GM23248 (cell line): ENCODE data around the gene MMP27.

Experiments
- EZH2 ChIP-seq: fragments of 200-600 bp; sonication (generic); IDR thresholded peaks from 2 replicates; pipeline ENCODE4 v1.6.1; 2018; ENCODE audit warnings: antibody characterized with exemption, mild to moderate bottlenecking; ENCODE audit not compliant: insufficient read depth, poor library complexity, severe bottlenecking
- EZH2phosphoT487 ChIP-seq: fragments of 200-600 bp; sonication (generic); IDR thresholded peaks from 2 replicates; pipeline ENCODE4 v1.6.1; 2018; ENCODE audit warnings: antibody characterized with exemption, moderate library complexity, mild to moderate bottlenecking, low read depth; ENCODE audit not compliant: insufficient read depth

- TF ChIP-seq EZH2 (no peak), EZH2phosphoT487 (no peak)
Measured at GRCh38 chr11:102653744-102654291, 51.8 kb downstream of the MMP27 start.
